DOHH2 (cell line): ENCODE measurements around the gene GPD1L.

Source experiments
- H3F3A ChIP-seq: fragments of 200-600 bp; sonication (generic), shearing (Covaris generic); 2 replicates; pipeline ENCODE4 v1.6.0; 2016; ENCODE audit warnings: antibody characterized with exemption, mild to moderate bottlenecking; ENCODE audit not compliant: control insufficient read depth, insufficient read depth
- H3K27ac ChIP-seq: fragments of 200-600 bp; sonication (generic); 2 replicates; pipeline ENCODE4 v1.5.1; 2014; ENCODE audit warnings: low read depth, mild to moderate bottlenecking, low read length, moderate library complexity
- H3K27me3 ChIP-seq: fragments of 200-600 bp; sonication (generic); 2 replicates; pipeline ENCODE4 v1.6.1; 2014; ENCODE audit warnings: mild to moderate bottlenecking, low read length, mixed read lengths; ENCODE audit not compliant: control insufficient read depth
- H3K36me3 ChIP-seq: fragments of 200-600 bp; sonication (generic); 2 replicates; pipeline ENCODE4 v1.6.1; 2014; ENCODE audit warnings: mild to moderate bottlenecking, low read length, moderate library complexity, mixed read lengths; ENCODE audit not compliant: control insufficient read depth
- H3K4me1 ChIP-seq: fragments of 200-600 bp; sonication (generic); 2 replicates; pipeline ENCODE4 v1.6.1; 2014; ENCODE audit warnings: mild to moderate bottlenecking, low read length, mixed read lengths; ENCODE audit not compliant: control insufficient read depth
- H3K4me2 ChIP-seq: fragments of 200-600 bp; sonication (generic); 2 replicates; pipeline ENCODE4 v1.6.0; 2014; ENCODE audit warnings: mild to moderate bottlenecking, low read length, moderate library complexity
- H3K4me3 ChIP-seq: fragments of 200-600 bp; sonication (generic); 2 replicates; pipeline ENCODE4 v1.5.1; 2014; ENCODE audit warnings: mild to moderate bottlenecking, low read length, mixed read lengths
- H3K79me2 ChIP-seq: fragments of 200-600 bp; sonication (generic); 2 replicates; pipeline ENCODE4 v1.6.1; 2014; ENCODE audit warnings: mild to moderate bottlenecking, low read length, mixed read lengths; ENCODE audit not compliant: control insufficient read depth
- H3K9me2 ChIP-seq: fragments of 200-600 bp; sonication (generic); replicated peaks from 2 replicates; pipeline ENCODE4 v1.6.1; 2014; ENCODE audit warnings: mild to moderate bottlenecking, low read length, mixed read lengths; ENCODE audit not compliant: control insufficient read depth
- H3K9me3 ChIP-seq: fragments of 200-600 bp; sonication (generic); 2 replicates; pipeline ENCODE4 v1.6.1; 2014; ENCODE audit warnings: antibody characterized with exemption, low read length, mixed read lengths; ENCODE audit not compliant: control insufficient read depth, insufficient read depth
- H4K20me1 ChIP-seq: fragments of 200-600 bp; sonication (generic); 2 replicates; pipeline ENCODE4 v1.6.0; 2014; ENCODE audit warnings: low read depth, mild to moderate bottlenecking, antibody characterized with exemption, low read length, moderate library complexity; ENCODE audit not compliant: control insufficient read depth, insufficient read depth
- EZH2phosphoT487 ChIP-seq: fragments of 200-600 bp; sonication (generic); IDR thresholded peaks from 2 replicates; pipeline ENCODE4 v1.6.1; 2017; ENCODE audit warnings: borderline replicate concordance, mild to moderate bottlenecking, antibody characterized with exemption, low read length, moderate library complexity, mixed read lengths
- TF ChIP-seq, protein P1 (sequence below): fragments of 200-600 bp; sonication (generic); IDR thresholded peaks from one replicate; pipeline ENCODE4 v1.5.1; 2014; ENCODE audit warnings: antibody characterized with exemption, mild to moderate bottlenecking, low read depth, low read length; ENCODE audit not compliant: poor library complexity, severe bottlenecking

GPD1L gene

DNA sequence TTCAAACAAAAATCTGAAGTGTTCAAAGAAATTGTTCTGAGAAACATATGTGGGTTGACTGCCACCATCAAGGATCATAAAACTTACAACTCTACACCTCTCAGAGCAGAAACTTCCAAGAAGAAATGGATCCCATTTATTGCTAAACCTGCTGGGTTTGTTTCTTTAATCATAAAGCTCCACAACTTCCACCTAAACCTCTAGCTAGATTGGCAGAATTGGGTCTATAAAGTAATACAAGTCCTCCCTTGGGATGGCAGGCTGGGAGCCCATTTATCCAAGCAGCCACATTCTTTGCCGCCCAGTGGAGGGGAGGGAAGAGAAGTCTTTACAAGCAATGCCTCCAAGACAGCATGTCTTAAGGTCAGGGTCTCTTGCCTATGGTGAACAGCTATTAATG, 91.6 kb downstream of the GPD1L start:
- H4K20me1 ChIP-seq: no peaks in the 10 kb centered on the region
- no peak overlapping the region for H3K27ac ChIP-seq
- TF ChIP-seq, protein P1, sequence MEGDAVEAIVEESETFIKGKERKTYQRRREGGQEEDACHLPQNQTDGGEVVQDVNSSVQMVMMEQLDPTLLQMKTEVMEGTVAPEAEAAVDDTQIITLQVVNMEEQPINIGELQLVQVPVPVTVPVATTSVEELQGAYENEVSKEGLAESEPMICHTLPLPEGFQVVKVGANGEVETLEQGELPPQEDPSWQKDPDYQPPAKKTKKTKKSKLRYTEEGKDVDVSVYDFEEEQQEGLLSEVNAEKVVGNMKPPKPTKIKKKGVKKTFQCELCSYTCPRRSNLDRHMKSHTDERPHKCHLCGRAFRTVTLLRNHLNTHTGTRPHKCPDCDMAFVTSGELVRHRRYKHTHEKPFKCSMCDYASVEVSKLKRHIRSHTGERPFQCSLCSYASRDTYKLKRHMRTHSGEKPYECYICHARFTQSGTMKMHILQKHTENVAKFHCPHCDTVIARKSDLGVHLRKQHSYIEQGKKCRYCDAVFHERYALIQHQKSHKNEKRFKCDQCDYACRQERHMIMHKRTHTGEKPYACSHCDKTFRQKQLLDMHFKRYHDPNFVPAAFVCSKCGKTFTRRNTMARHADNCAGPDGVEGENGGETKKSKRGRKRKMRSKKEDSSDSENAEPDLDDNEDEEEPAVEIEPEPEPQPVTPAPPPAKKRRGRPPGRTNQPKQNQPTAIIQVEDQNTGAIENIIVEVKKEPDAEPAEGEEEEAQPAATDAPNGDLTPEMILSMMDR: no peak
- TF ChIP-seq EZH2phosphoT487: no peak
- H3K4me1 ChIP-seq: no peaks in the 10 kb centered on the region
- H3K4me3 ChIP-seq: no peak overlapping the region
- H3K36me3 ChIP-seq: no peaks in the 10 kb centered on the region
- H3K27me3 ChIP-seq: peaks cover 21% of the 10 kb centered on the region
- H3K9me3 ChIP-seq: no peaks in the 10 kb centered on the region
- H3F3A ChIP-seq: no peaks in the 10 kb centered on the region
- H3K9me2 ChIP-seq: no peaks in the 10 kb centered on the region
- H3K79me2 ChIP-seq: no peaks in the 10 kb centered on the region
- no peak overlapping the region for H3K4me2 ChIP-seq

DNA sequence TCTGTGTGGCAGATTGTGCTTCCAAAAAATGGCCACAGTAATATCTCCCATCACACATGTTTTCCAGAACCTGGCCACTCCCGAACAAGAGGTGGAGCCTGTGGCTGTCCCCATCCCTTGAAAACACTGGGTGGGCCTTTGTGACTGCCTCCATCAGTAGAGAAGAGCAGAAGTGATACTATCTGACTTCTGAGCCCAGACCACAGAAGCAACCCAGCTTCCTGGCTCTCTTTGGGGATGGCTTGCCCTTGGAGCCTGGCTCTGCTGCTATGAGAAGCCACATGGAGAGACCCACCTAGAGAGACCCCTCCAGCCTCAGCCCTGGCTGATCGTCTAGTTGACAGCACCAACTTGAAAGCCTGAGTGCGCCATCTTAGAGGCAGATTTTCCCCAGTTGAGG, 92.3 kb downstream of the GPD1L start:
- no peaks in the 10 kb centered on the region for H3F3A ChIP-seq
- no peak overlapping the region for H3K4me3 ChIP-seq
- H4K20me1 ChIP-seq: no peaks in the 10 kb centered on the region
- H3K9me2 ChIP-seq: no peaks in the 10 kb centered on the region
- H3K9me3 ChIP-seq: no peaks in the 10 kb centered on the region
- H3K36me3 ChIP-seq: no peaks in the 10 kb centered on the region
- peaks cover 28% of the 10 kb centered on the region for H3K27me3 ChIP-seq
- no peaks in the 10 kb centered on the region for H3K4me1 ChIP-seq
- no peak overlapping the region for H3K27ac ChIP-seq
- no peak for TF ChIP-seq EZH2phosphoT487
- TF ChIP-seq, protein P1: no peak
- H3K79me2 ChIP-seq: no peaks in the 10 kb centered on the region
- H3K4me2 ChIP-seq: no peak overlapping the region

DNA sequence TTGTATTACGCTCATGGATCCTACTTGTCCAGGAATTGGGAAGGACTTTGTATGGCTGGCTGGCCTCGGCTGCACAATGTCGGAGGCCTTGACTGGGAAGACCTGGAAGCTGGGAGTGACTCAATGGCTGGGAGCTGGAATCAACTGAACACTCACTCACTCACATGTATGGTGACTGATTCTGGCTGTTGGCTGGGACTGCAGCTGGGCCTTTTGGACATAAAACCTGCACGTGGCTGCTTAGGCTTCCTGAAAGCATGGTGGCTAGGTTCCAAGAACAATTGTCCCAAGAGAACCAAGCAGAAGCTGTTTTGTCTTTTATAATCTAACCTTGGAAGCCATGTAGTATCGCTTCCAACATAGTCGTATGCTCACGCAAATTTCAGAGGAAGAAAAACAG, 94.1 kb downstream of the GPD1L start:
- Histone ChIP-seq H3K27me3 (peaks cover 32% of the 10 kb centered on the region), H3K9me2 (no peaks in the 10 kb centered on the region), H3K4me2 (no peak overlapping the region), H3F3A (no peaks in the 10 kb centered on the region), H4K20me1 (no peaks in the 10 kb centered on the region), H3K9me3 (no peaks in the 10 kb centered on the region), H3K4me1 (no peaks in the 10 kb centered on the region), H3K4me3 (no peak overlapping the region), H3K79me2 (no peaks in the 10 kb centered on the region), H3K27ac (no peak overlapping the region), H3K36me3 (no peaks in the 10 kb centered on the region)
- TF ChIP-seq, protein P1: no peak
- TF ChIP-seq EZH2phosphoT487: no peak
